ENCODE measurements around the gene CARHSP1.

Gene CARHSP1

GRCh38 chr16:8853611-8854010 lies 15.2 kb downstream of the CARHSP1 start:
- no peak overlapping the region for H3K27ac ChIP-seq (ENCODE audit: low read depth, low read length, poor library complexity, severe bottlenecking)
- H3K4me2 ChIP-seq (ENCODE audit: low read length) = no peak overlapping the region

GRCh38 chr16:8853150-8853549 lies 15.7 kb downstream of the CARHSP1 start:
- no peaks in the 10 kb centered on the region for H3K4me1 ChIP-seq (ENCODE audit: insufficient read depth, low read length, severe bottlenecking)
- H2AFZ ChIP-seq (ENCODE audit: low read length) = no peak overlapping the region
- no peaks in the 10 kb centered on the region for H3K9me3 ChIP-seq (ENCODE audit: low read length)
- H4K20me1 ChIP-seq (ENCODE audit: insufficient read depth, low read length) = no peaks in the 10 kb centered on the region
- H3K27me3 ChIP-seq (ENCODE audit: insufficient read depth, low read length) = no peaks in the 10 kb centered on the region
- no peaks in the 10 kb centered on the region for H3K79me2 ChIP-seq (ENCODE audit: insufficient read depth, low read length)
- no peak overlapping the region for H3K4me3 ChIP-seq (ENCODE audit: low read depth, low read length, poor library complexity, severe bottlenecking)
- no peak overlapping the region for H3K9ac ChIP-seq (ENCODE audit: low read length)
- H3K27ac ChIP-seq (ENCODE audit: low read depth, low read length, poor library complexity, severe bottlenecking) = no peak overlapping the region
- no peaks in the 10 kb centered on the region for H3K9me2 ChIP-seq (ENCODE audit: low read depth, low read length)
- no peak overlapping the region for H3K4me2 ChIP-seq (ENCODE audit: low read length)
- H3K36me3 ChIP-seq (ENCODE audit: insufficient read depth, low read length) = peaks cover 88% of the 10 kb centered on the region
- H3F3A ChIP-seq (ENCODE audit: insufficient read depth, low read length) = no peaks in the 10 kb centered on the region
- TF ChIP-seq EZH2 (IDR thresholded peaks at IDR 0.05; ENCODE audit: borderline replicate concordance, low read length) (no peak), CTCF (IDR thresholded peaks at IDR 0.05; ENCODE audit: low read length) (no peak)

More at GRCh38 chr16:8853611-8854010, 15.2 kb downstream of the CARHSP1 start:
- H3K9me3 ChIP-seq (ENCODE audit: low read length) = no peaks in the 10 kb centered on the region
- H3K79me2 ChIP-seq (ENCODE audit: insufficient read depth, low read length) = no peaks in the 10 kb centered on the region
- no peak overlapping the region for H2AFZ ChIP-seq (ENCODE audit: low read length)
- no peak for TF ChIP-seq EZH2 (IDR thresholded peaks at IDR 0.05; ENCODE audit: borderline replicate concordance, low read length)
- no peak for TF ChIP-seq CTCF (IDR thresholded peaks at IDR 0.05; ENCODE audit: low read length)
- peaks cover 90% of the 10 kb centered on the region for H3K36me3 ChIP-seq (ENCODE audit: insufficient read depth, low read length)
- no peaks in the 10 kb centered on the region for H3K9me2 ChIP-seq (ENCODE audit: low read depth, low read length)
- no peaks in the 10 kb centered on the region for H4K20me1 ChIP-seq (ENCODE audit: insufficient read depth, low read length)
- no peak overlapping the region for H3K4me3 ChIP-seq (ENCODE audit: low read depth, low read length, poor library complexity, severe bottlenecking)
- H3K4me1 ChIP-seq (ENCODE audit: insufficient read depth, low read length, severe bottlenecking) = no peaks in the 10 kb centered on the region
- H3K27me3 ChIP-seq (ENCODE audit: insufficient read depth, low read length) = no peaks in the 10 kb centered on the region
- no peaks in the 10 kb centered on the region for H3F3A ChIP-seq (ENCODE audit: insufficient read depth, low read length)
- no peak overlapping the region for H3K9ac ChIP-seq (ENCODE audit: low read length)

DNA sequence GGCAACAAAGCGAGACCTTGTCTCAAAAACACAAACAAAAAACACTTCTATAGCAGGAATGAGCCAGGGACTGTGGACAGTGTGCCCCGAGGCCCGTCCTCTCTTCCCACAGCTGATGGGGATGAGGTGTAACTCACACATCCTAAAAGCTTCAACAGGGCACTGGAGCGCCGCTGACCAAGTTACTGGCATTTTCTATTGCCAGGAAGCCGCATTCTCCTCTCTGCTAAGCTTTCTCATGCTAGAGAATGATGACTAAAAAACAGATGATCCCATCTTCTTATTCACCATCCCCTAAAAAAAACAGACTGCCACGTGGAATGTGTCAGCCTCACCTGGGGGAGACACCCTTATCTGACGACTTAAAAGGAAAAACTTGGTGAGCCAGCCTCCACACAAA lies 16.3 kb downstream of the CARHSP1 start:
- no peaks in the 10 kb centered on the region for H4K20me1 ChIP-seq (ENCODE audit: insufficient read depth, low read length)

More for the DNA sequence above, 16.3 kb downstream of the CARHSP1 start:
- Histone ChIP-seq H3K79me2 (ENCODE audit: insufficient read depth, low read length) (no peaks in the 10 kb centered on the region), H3K36me3 (ENCODE audit: insufficient read depth, low read length) (peaks cover 90% of the 10 kb centered on the region), H3K9me2 (ENCODE audit: low read depth, low read length) (no peaks in the 10 kb centered on the region), H3K9me3 (ENCODE audit: low read length) (no peaks in the 10 kb centered on the region), H3K9ac (ENCODE audit: low read length) (no peak overlapping the region), H2AFZ (ENCODE audit: low read length) (no peak overlapping the region), H3K27ac (ENCODE audit: low read depth, low read length, poor library complexity, severe bottlenecking) (no peak overlapping the region), H3K4me3 (ENCODE audit: low read depth, low read length, poor library complexity, severe bottlenecking) (no peak overlapping the region), H3F3A (ENCODE audit: insufficient read depth, low read length) (no peaks in the 10 kb centered on the region), H3K27me3 (ENCODE audit: insufficient read depth, low read length) (no peaks in the 10 kb centered on the region), H3K4me1 (ENCODE audit: insufficient read depth, low read length, severe bottlenecking) (no peaks in the 10 kb centered on the region), H3K4me2 (ENCODE audit: low read length) (no peak overlapping the region)
- TF ChIP-seq CTCF (IDR thresholded peaks at IDR 0.05; ENCODE audit: low read length) = no peak
- TF ChIP-seq EZH2 (IDR thresholded peaks at IDR 0.05; ENCODE audit: borderline replicate concordance, low read length) = no peak

Measured in OCI-LY1 (cell line).